Measurements from ENCODE around the gene TMEM98. TPM values are rescaled to one million over a fixed set of nuclear protein-coding genes. Genes with fewer than 3 reads are reported as not detected.

Gene TMEM98
- total RNA-seq, 3 donors from 2014 or later = 59.7 to 138 (median 129) TPM

Other genes starting within 250 kb of the TMEM98 start
- 100 to 1,000 TPM in 1 of 3 donors, 10 to 100 TPM in 2; 54.4 to 114 (median 76.7) TPM for gene MYO1D, start 51.0 kb upstream of the TMEM98 start, total RNA-seq
- gene SPACA3, start 63.7 kb downstream of the TMEM98 start, total RNA-seq = not detected